Right forelimb (tissue), 1 donor: ENCODE results near the gene OR2F1.
"Not testable (repeated sequence)": the region's sequence is repeated elsewhere in the genome, so short reads cannot be mapped to it uniquely, and the experiment has no call there.

Experiments used
- DNase-seq: peaks from one replicate; pipeline ENCODE4 v3.0.0-alpha.2; 2018

OR2F1 gene

GRCh38 chr7:144010061-144010460 lies 55.4 kb downstream of the OR2F1 start:
- not testable (repeated sequence) for DNase-seq

- DNase-seq, result not testable (repeated sequence)
Measured at GRCh38 chr7:144010821-144011220, 56.2 kb downstream of the OR2F1 start.

DNA sequence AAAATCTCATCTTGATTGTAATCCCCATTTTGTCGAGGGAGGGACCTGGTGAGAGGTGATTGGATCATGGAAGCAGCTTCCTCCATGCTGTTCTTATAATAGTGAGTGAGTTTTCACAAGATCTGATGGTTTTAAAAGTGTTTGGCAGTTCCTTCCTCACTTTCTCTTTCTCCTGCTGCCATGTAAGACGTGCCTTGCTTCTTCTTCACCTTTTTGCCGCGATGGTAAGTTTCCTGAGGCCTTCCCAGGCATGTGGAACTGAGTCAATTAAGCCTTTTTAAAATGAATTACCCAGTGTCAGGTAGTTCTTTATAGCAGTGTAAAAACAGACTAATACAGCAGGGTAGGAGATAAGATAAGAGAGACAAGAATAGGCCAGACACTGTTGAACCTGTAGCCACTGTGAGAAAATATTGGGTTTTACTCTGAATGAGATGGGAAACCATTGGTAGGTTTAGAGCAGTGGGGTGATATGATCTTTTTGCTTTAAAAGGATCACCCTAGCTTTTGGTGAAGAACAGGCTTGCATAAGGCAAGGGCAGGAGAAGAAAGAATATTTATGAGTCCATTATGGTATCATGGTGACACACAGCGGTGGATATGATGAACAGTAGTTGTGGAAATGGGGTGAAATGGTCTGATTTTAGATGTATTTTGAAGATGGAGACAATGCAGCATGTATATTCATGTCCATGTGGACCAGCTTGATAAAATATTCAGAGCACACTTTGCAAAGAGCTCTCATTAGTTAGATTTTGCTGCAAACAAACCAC lies 57.0 kb downstream of the OR2F1 start:
- DNase-seq, result no peak
